HepG2 (cell line): ENCODE results near the gene KAZN. TPM values are rescaled to one million over a fixed set of nuclear protein-coding genes. Genes with fewer than 3 reads are reported as not detected.

Experiments used
- ATAC-seq: fragments of 200-7000 bp; cut with Tn5 transposase; 3 replicates; pipeline ENCODE4 v1.9.1; 2020; ENCODE audit warnings: mild to moderate bottlenecking, moderate library complexity
- BruUV-seq: library from RNA; stranded (reverse); fragments of 400-500 nt; replicated peaks from 2 replicates; lab custom pipeline; 2021; lab: Mats Ljungman, UMichigan
- CTCF ChIA-PET: fragments of 300-600 bp; formaldehyde crosslinking; extraction: SDS; loops from one replicate; lab custom pipeline; 2021; ENCODE audit warnings: low total read pairs, inconsistent platforms, low intra/inter-chr PET ratio; lab: Yijun Ruan, JAX
- POLR2A ChIA-PET: fragments of 350-600 bp; sonication (Branson Sonifier 250); formaldehyde crosslinking; loops from one replicate; lab custom pipeline; 2020; ENCODE audit warnings: antibody characterized with exemption, inconsistent platforms; lab: Yijun Ruan, JAX
- DNase-seq: peaks from one replicate; pipeline ENCODE4 v3.0.0-alpha.2; 2015; ENCODE audit warnings: low spot score
- FAIRE-seq: peaks from 3 replicates; lab custom pipeline; 2011; peaks lifted over from hg19 to GRCh38; lab: Jason Lieb, UNC
- H2AFZ ChIP-seq: one replicate; pipeline ENCODE4 v1.6.1; 2011; ENCODE audit warnings: low read length, inconsistent platforms
- H3K27ac ChIP-seq: fragments of 300-600 bp; 3 replicates; pipeline ENCODE4 v1.8.0; 2011; ENCODE audit warnings: mixed run types, mild to moderate bottlenecking, mixed read lengths, low read length, inconsistent platforms; ENCODE audit not compliant: insufficient read depth; ENCODE audit errors: extremely low read length
- H3K27me3 ChIP-seq, 2 experiments: fragments of 200-600 bp in 1 of 2; 2 replicates in 1 of 2; 3 replicates in 1 of 2; pipeline versions ENCODE4 v1.6.0 to v1.8.0; 2011; ENCODE audit warnings: low read length in 2 of 2, mild to moderate bottlenecking in 2 of 2, moderate library complexity in 2 of 2, inconsistent platforms in 1 of 2; ENCODE audit not compliant: insufficient read depth in 2 of 2, control insufficient read depth in 1 of 2
- H3K36me3 ChIP-seq, 2 experiments: fragments of 200-600 bp in 1 of 2; replicated peaks in 1 of 2; 2 replicates in 1 of 2; 3 replicates in 1 of 2; pipeline versions ENCODE4 v1.5.1 to v1.8.0; 2011; ENCODE audit warnings: low read length in 2 of 2, inconsistent platforms in 1 of 2; ENCODE audit not compliant: insufficient read depth in 2 of 2, control insufficient read depth in 1 of 2
- H3K4me1 ChIP-seq: 2 replicates; pipeline ENCODE4 v1.5.1; 2012; ENCODE audit warnings: low read length, inconsistent platforms; ENCODE audit not compliant: insufficient read depth
- H3K4me2 ChIP-seq: 2 replicates; pipeline ENCODE4 v1.6.0; 2011; ENCODE audit warnings: low read depth, low read length, inconsistent platforms
- H3K4me3 ChIP-seq, 3 experiments: fragments of 200-600 bp in 1 of 3; sonication (generic), shearing (Covaris generic) in 1 of 3; replicated peaks in 1 of 3; 2 replicates each; pipeline ENCODE4 v1.5.1; 2011 to 2016; ENCODE audit warnings: low read length in 3 of 3, inconsistent platforms in 2 of 3, low read depth in 2 of 3, mild to moderate bottlenecking in 2 of 3, control low read depth in 1 of 3, mixed read lengths in 1 of 3; ENCODE audit not compliant: insufficient read depth in 1 of 3
- H3K79me2 ChIP-seq: one replicate; pipeline ENCODE4 v1.6.1; 2011; ENCODE audit warnings: low read length, inconsistent platforms; ENCODE audit not compliant: insufficient read depth
- H3K9ac ChIP-seq: 2 replicates; pipeline ENCODE4 v1.6.0; 2011; ENCODE audit warnings: mild to moderate bottlenecking, low read depth, low read length, inconsistent platforms; ENCODE audit not compliant: insufficient read depth
- H3K9me3 ChIP-seq: 2 replicates; pipeline ENCODE4 v1.5.1; 2012; ENCODE audit warnings: mild to moderate bottlenecking, low read length
- H4K20me1 ChIP-seq: 2 replicates; pipeline ENCODE4 v1.6.0; 2011; ENCODE audit warnings: inconsistent platforms, mild to moderate bottlenecking, low read length, moderate library complexity; ENCODE audit not compliant: insufficient read depth
- ARNTL ChIP-seq: sonication (generic); formaldehyde crosslinking; IDR thresholded peaks from 2 replicates; pipeline ENCODE4 v1.4.0; 2020; ENCODE audit warnings: mild to moderate bottlenecking, missing genetic modification reagents
- CHCHD3 ChIP-seq: sonication (generic); formaldehyde crosslinking; IDR thresholded peaks from 2 replicates; pipeline ENCODE4 v1.8.0; 2022; ENCODE audit warnings: mild to moderate bottlenecking, missing genetic modification reagents, moderate library complexity
- FIP1L1 ChIP-seq: fragments of 200-400 bp; formaldehyde crosslinking; IDR thresholded peaks from 2 replicates; pipeline ENCODE4 v1.6.1; 2018; ENCODE audit warnings: low read depth, mild to moderate bottlenecking, low read length, moderate library complexity, borderline replicate concordance; ENCODE audit not compliant: insufficient read depth
- HNF4A ChIP-seq: sonication (generic); formaldehyde crosslinking; IDR thresholded peaks from 2 replicates; pipeline ENCODE4 v1.4.0; 2020; ENCODE audit warnings: missing genetic modification reagents
- KIAA2018 ChIP-seq: sonication (generic); formaldehyde crosslinking; IDR thresholded peaks from 2 replicates; pipeline ENCODE4 v1.5.0; 2020; ENCODE audit warnings: mild to moderate bottlenecking, missing genetic modification reagents, borderline replicate concordance
- TCF7L2 ChIP-seq: IDR thresholded peaks from 2 replicates; pipeline ENCODE4 v1.6.1; 2011; ENCODE audit warnings: mild to moderate bottlenecking, low read depth, low read length, moderate library complexity
- WIZ ChIP-seq: sonication (generic); formaldehyde crosslinking; IDR thresholded peaks from 2 replicates; pipeline ENCODE4 v1.5.1; 2020; ENCODE audit warnings: mild to moderate bottlenecking, missing genetic modification reagents
- ZNF205 ChIP-seq: IDR thresholded peaks from 2 replicates; pipeline ENCODE4 v1.6.1; 2018; ENCODE audit warnings: missing biosample characterization, missing genetic modification reagents
- ZNF224 ChIP-seq: sonication (generic); formaldehyde crosslinking; IDR thresholded peaks from 2 replicates; pipeline ENCODE4 v1.5.0; 2020; ENCODE audit warnings: mild to moderate bottlenecking, missing genetic modification reagents
- ZNF335 ChIP-seq: sonication (generic); formaldehyde crosslinking; IDR thresholded peaks from 2 replicates; pipeline ENCODE4 v1.4.0; 2020; ENCODE audit warnings: missing genetic modification reagents
- ZNF766 ChIP-seq: sonication (generic); formaldehyde crosslinking; IDR thresholded peaks from 2 replicates; pipeline ENCODE4 v1.5.0; 2020; ENCODE audit warnings: missing genetic modification reagents, borderline replicate concordance
- WGBS: methylation state at CpG from one replicate; pipeline ENCODE4 v1.1.6; 2017; ENCODE audit warnings: low lambda C conversion rate; 5-methylcytosine and 5-hydroxymethylcytosine counted together
- in situ Hi-C: cut with HindIII; loops from 2 replicates; pipeline ENCODE4 v1.10.0; 2017; ENCODE audit warnings: low pct_unique_long_range_greater_than_20kb; ENCODE audit not compliant: extremely low pct_ligation_motif_present
- intact Hi-C: fragments of 100-400 bp; cut with micrococcal nuclease; formaldehyde crosslinking; loops from one replicate; pipeline ENCODE4 v1.10.0; 2022; ENCODE audit not compliant: unreplicated experiment
- polyA plus RNA-seq, 8 experiments: library from polyadenylated mRNA; depleted of rRNA in 3 of 8; stranded (reverse) in 7 of 8; unstranded in 1 of 8; fragments of >200 nt; fragmentation: Illumina TruSeq in 4 of 8; extraction: Trizol in 4 of 8; gene quantifications; 2 replicates each; pipeline versions ENCODE4 v1.2.1 to v1.2.3, GENCODE V29; 2011 to 2016; ENCODE audit warnings: low read depth in 4 of 8, missing spikeins in 1 of 8, mixed read lengths in 1 of 8; ENCODE audit not compliant: insufficient read depth in 1 of 8
- total RNA-seq, 5 experiments: library from RNA; depleted of rRNA; stranded (reverse); fragments of >200 nt; fragmentation: Illumina TruSeq; extraction: Trizol; gene quantifications; 2 replicates each; pipeline ENCODE4 v1.2.3, GENCODE V29; 2016; ENCODE audit warnings: low read depth in 1 of 5

The KAZN gene
- total and polyA plus RNA-seq, 2 of the 13 experiments (the other 11 are each of a cell fraction or from before 2014, with no cell fraction given) = 10.4 to 13.5 TPM

GRCh38 chr1:14877224-14877623 lies 278.7 kb downstream of the KAZN start:
- Histone ChIP-seq H3K4me1 (peaks cover 14% of the 10 kb centered on the region), H3K36me3 (no peaks in the 10 kb centered on the region), H3K27me3 (peaks cover 0 to 50% of the 10 kb centered on the region in 2 experiments; a peak in 3 of 5 replicates), H3K4me2 (no peak overlapping the region), H2AFZ (no peak overlapping the region), H3K79me2 (no peaks in the 10 kb centered on the region), H3K27ac (no peak overlapping the region), H4K20me1 (no peaks in the 10 kb centered on the region), H3K9me3 (no peaks in the 10 kb centered on the region), H3K9ac (no peak overlapping the region), H3K4me3 (no peak overlapping the region)
- ATAC-seq (no peak), FAIRE-seq (no peak), DNase-seq (no peak)
- CTCF ChIA-PET = no interaction called here
- BruUV-seq = no TSS peak
- in situ Hi-C loops = no loop called here
- POLR2A ChIA-PET = no interaction called here
- intact Hi-C loops = no loop called here
- 61% methylated on average over 3 of the region's 3 CpGs for WGBS
- no peak for TF ChIP-seq FIP1L1
- TF ChIP-seq ZNF224 (CRISPR knock-in tag) = no peak
- no peak for TF ChIP-seq WIZ (CRISPR knock-in tag)
- TF ChIP-seq ZNF335 (CRISPR knock-in tag) = no peak
- no peak for TF ChIP-seq ARNTL (CRISPR knock-in tag)
- TF ChIP-seq CHCHD3 (CRISPR knock-in tag) = no peak
- TF ChIP-seq ZNF766 (CRISPR knock-in tag) = no peak
- TF ChIP-seq ZNF205 (CRISPR knock-in tag) = no peak

DNA sequence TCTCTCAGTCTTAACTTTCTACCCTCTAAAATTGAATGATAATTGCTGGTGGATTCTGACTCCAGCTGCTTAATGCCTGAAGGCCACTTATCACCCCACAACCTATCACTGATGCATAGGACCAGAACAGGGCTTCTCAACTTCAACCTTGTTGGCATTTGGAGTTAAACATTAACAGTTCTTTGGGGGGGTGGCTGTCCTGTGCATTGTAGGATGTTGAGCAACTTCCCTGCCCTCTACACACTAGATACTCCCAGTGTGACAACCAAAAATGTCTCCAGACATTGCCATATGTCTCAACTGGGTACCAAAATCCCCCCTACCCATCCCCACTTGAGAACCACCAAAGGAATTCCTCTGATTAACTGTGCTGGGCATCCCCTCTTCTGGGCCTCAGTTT lies 279.6 kb downstream of the KAZN start:
- no peaks in the 10 kb centered on the region for H4K20me1 ChIP-seq
- CTCF ChIA-PET = no interaction called here
- no TSS peak for BruUV-seq
- H2AFZ ChIP-seq = no peak overlapping the region
- intact Hi-C loops = loop anchor here (1.0 kb wide), 1 partner anchor 35 kb away; no protein-coding TSS in a partner anchor
- no peak overlapping the region for H3K9ac ChIP-seq
- H3K4me2 ChIP-seq = no peak overlapping the region
- DNase-seq (peak; percentile 64), ATAC-seq (peak; percentile 84), FAIRE-seq (peak; percentile 63)
- no peaks in the 10 kb centered on the region for H3K79me2 ChIP-seq
- in situ Hi-C loops = no loop called here
- peaks cover 14% of the 10 kb centered on the region for H3K4me1 ChIP-seq
- peaks cover 0 to 54% of the 10 kb centered on the region in 2 experiments; a peak in 3 of 5 replicates for H3K27me3 ChIP-seq
- H3K36me3 ChIP-seq = no peaks in the 10 kb centered on the region
- no peaks in the 10 kb centered on the region for H3K9me3 ChIP-seq
- H3K4me3 ChIP-seq = no peak overlapping the region
- H3K27ac ChIP-seq = no peak overlapping the region
- POLR2A ChIA-PET = no interaction called here
- no peak for TF ChIP-seq TCF7L2
- no peak for TF ChIP-seq KIAA2018 (CRISPR knock-in tag)
- 0 out of 2 replicates have a peak, but pooled peaks have one; percentile 6 for TF ChIP-seq HNF4A (CRISPR knock-in tag)
